GM18502 (cell line): ENCODE measurements around the gene CFAP61.

ENCODE experiments used
- ATAC-seq: cut with Tn5 transposase; IDR thresholded peaks from one replicate; pipeline ENCODE4 v1.9.1; 2021; ENCODE audit warnings: mild to moderate bottlenecking; ENCODE audit not compliant: unreplicated experiment, poor library complexity

The CFAP61 gene

DNA sequence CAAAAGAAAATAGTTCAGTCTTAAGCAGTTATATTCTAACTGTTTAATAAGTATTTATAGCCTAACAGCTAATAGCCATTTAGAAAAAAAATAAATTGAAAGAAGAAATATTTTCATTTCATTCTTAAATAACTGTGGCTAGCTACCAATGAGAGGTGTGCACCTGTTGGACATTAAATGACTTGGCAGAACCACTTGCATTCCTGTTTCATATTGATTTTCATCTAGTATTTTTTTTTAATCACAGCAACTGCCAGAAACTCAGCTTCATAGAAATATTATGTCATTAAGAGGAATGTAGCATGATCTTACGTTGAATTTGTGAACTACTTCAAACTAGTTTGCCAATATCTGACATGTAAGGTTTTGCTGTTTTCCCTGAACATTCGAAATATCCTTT is 25.0 kb upstream of the CFAP61 start:
- no peak for ATAC-seq

- ATAC-seq: no peak
Measured at GRCh38 chr20:20031790-20032189, 20.5 kb upstream of the CFAP61 start.

- ATAC-seq: no peak
Measured at GRCh38 chr20:20034486-20034885, 17.8 kb upstream of the CFAP61 start.

GRCh38 chr20:20036756-20037155 is 15.6 kb upstream of the CFAP61 start:
- no peak for ATAC-seq

DNA sequence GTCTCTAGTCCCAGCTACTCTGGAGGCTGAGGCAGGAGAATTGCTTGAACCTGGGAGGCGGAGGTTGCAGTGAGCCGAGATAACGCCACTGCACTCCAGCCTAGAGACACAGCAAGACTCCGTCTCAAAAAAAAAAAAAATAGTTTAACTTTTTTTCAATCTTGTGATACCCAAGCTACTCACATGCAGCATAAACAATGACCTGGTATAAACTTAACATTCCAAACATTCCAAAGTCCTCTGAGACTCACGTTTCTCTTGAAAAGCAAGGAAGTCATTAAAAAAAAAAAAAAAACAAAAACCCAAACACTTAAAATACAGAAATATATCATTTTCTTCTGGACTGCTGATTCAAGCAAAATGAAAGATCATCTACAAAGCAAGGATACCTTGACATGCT is 14.4 kb upstream of the CFAP61 start:
- no peak for ATAC-seq

- ATAC-seq: no peak
Measured at GRCh38 chr20:20038586-20038985, 13.7 kb upstream of the CFAP61 start.

DNA sequence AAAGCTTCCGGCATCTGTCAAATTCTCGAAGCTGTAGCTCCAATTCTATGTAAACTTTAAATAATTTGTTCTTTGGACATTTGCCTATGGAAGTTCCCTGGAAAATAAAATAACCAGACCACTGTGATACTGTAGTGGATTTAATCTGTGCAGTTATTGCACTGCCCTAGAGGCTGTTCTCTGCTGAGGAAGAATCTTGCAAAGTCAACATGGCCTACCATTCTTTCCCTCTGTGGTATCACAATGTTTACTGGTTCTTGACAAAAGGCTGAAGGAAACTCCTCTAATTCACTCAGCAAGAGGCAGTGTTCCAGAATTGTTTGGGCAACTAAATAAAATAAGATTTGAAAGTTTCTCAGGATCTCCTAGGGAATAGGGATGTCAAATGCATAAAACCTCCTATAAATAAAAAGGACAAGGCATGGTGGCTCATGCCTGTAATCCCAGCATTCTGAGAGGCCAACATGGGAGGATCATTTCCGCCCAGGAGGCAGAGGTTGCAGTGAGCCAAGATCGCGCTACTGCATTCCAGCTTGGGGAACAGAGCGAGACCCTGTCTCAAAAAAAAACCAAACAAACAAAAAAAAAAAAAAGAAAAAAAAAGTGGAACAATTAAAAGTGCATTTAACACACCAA is 12.5 kb upstream of the CFAP61 start:
- ATAC-seq: no peak

DNA sequence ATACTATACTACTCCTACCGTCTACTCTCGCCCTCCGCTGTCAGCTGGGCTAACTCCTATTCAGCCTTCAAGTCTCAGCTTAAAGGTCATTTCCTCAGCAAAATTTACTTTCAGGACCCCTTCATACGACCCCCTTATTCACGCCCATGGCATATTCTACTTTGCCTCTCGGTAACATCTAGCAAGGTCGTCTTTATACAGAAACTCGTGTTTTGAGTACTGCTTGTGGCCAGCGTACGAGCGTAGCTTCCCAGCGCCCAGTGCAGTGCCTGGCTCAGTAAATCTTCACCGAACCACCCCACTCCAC is 612 bp upstream of the CFAP61 start:
- ATAC-seq: no peak

DNA sequence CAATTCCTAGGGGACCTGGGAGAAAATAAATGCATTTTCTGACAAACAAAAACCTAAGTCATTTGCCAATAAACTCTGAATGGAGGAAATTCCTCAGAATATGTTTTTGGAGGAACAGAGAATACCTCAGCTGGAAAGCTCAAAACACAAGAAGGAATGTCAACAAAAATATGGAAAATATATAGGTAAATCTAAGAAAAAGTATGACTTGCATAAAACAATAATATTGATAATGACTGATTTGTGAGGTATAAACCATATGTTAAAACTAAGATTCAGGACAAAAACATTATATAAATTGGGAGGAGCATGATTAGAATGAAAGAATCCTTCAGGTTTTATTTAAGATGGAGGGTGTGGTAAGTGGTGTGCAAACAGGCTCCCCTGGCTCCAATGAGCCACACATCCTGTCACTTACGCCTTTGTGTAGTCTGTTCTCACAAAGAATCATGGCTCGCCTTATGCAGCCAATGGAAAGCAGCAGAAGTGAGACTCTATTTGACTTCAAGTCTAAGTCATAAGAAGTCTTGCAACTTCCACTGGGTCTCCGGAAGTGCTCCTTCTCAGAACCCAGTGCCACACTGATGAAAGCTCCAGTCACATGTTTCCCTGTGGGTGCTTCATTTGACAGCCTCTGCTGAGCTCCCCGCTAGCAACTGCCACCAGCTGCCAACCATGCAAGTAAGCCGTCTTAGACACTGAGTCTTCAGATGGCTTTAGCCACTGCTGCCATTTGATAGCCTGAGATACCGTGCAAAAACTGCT is 8.1 kb downstream of the CFAP61 start:
- no peak for ATAC-seq

DNA sequence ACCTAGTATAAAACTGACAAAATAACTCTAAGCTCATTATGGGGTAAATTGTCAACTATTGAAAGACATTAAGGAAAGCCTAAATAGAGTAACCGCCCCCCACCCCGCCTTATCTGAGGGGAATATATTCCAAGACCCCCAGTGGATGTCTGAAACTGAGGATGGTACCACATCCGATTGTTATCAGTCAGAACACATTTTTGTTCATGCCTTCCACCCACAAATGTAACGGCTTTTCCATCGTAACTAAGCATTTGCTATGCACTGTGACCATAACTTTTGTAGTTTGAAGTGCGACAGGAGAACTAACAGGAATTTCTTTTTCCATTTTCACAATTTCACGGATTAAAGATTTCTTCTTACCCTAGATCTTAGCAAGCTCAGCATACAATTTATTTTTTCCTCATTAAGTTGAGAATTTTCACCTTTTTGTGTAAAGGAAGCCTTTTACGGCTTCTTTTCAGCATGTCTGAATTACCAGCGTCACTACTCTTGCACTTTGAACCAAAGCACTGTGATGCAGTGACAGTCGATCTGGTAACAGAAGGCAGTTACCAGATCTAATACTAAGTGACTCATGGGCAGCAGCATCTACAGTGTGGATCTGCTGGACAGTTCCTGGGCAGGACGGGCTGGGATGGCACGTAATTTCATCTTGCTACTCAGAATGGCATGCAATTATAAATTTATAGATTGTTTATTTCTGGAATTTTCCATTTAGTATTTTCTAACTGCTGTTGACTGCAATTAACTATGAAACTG is 11.8 kb downstream of the CFAP61 start:
- ATAC-seq: no peak

DNA sequence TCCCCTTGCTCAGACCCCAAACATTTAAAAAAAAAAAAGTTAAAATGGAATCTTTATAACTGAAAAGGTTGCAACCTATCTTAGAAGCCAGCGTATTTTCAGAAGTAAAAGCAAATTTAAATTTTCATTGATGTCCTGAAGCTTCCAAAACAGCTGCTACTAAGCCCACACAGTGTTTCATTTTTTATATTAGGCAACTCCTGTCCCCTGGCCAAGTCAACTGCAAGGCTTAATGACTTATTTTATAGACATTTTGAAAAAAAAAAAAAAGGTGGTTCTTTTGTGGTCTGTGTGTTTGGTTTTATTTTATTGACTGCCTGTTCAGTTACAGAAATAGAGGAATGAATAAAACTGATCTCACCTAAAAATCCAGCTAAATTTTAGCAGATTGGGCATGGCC is 13.0 kb downstream of the CFAP61 start:
- no peak for ATAC-seq

DNA sequence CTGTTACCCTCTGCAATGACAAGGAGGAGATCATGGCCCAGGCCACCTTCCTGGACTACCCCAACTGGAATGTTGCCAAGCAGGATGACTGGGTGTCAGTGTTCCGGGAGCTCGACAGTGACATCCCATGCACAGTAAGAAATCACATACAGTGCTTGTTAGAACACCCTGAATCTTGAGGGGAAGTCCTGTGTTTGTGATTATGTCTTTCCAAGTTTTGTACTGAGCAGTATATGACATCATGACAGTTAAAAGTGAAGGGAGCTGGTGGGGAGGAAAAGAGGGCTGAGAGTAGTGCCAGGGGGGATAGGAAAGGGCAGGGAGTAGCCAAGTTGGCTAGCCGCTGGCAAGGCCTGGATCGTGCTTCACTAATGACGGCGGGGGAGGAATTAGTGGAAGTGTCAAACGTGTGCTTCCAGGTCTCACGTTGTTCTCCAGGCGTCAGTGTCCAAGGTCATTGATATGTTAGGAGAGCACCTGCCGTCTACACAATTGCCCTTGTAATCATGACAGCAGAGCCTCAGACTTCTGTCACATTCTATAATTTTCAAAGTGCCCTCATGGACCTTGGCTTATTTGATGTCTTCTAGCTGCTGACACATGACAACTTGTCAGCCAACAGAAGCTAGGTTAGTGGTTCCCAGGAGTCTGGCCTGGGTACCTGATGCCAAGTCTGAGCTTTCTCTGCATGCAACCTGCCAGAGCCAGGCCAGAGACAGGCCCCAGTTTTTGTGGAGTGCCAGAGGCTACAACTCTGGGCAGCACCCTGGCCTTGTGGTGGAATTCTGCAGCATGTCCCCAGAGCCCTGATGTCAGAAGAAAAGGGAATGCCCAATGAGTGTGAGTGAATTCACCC is 18.8 kb downstream of the CFAP61 start:
- no peak for ATAC-seq

DNA sequence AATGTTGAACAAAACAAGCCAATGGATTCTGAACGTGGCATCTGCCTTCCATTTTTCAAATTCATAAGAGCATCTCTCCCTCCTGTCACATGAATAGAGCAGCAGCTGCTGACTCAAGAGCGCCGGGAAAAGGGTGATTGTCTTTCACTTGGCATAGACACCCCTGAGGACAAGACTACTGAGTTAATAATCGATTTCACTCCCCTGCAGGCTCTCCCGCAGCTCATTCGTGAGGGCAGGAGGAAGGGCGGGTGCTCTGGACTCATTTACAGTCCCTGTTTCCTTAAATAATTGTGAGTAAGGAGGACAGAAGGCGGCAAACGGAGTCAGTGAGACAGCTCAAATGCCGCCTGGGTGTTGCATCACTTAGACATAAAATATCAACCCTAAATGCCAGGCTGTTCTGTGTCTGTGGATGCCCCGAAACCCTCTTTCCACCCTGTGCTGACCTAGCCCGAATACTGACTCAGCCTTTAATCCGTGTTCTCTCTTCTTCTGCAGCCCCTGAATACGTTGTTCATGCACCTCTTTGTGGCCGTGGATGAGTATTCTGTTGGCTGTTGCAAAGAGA is 21.6 kb downstream of the CFAP61 start:
- ATAC-seq: no peak

- no peak for ATAC-seq
Measured at GRCh38 chr20:20075032-20075431, 22.7 kb downstream of the CFAP61 start.

DNA sequence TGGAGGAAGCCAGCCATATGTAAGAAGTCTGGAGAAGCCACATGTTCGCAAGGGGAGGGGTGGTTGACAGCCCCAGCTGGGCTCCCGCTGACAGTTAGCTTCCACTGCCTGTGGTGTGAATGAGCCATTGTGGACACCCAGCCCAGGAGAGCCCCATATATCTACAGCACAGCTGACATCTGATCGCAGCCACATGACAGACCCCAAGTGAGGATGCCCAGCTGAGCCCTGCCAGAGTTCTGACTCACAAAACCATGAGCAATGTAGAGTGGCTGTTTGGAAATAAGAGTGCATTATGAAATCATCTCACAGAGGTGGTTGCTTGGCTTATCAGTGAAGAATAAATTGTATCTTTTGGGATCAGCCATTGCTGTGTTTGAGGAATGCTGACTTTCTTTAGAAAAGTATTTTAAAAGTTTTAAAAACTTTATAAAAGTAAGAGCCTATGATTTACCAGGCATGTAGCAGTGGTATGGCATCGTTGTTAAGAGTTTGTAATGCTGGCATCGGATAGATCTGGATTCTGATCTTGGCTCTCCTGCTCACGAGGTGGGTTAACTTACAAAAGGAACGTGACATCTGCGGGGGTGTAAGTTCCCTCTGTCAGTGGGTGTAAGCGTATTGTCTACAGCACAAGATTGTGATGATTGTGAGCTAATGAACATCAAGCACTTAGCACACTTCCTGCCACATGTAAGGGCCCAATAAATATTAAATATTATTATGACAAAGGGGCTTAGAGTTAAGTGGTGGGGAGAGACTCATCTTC is 24.1 kb downstream of the CFAP61 start:
- ATAC-seq: no peak

DNA sequence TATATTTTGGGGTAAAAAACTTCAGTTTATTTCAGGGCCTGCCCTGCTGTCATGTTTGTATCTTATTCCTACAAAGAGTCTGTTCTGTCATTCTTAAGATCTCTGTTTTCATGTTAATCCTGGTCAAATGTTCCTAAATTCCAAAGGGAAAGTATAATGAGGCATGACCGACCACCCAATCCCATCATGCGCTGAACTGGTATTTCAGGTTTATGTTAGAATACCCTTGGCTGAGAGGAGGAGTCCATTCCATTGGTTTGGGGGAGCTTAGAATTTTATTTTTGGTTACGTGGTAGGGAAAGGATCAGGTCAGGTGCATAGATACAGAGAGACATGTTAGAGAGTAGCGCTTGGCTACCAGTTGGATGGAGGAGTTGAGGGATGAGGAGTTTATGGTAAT is 25.7 kb downstream of the CFAP61 start:
- ATAC-seq: no peak

- no peak for ATAC-seq
Measured at GRCh38 chr20:20079102-20079784, 26.9 kb downstream of the CFAP61 start.

GRCh38 chr20:20083807-20084206 is 31.5 kb downstream of the CFAP61 start:
- no peak for ATAC-seq

- no peak for ATAC-seq
Measured at GRCh38 chr20:20084296-20084752, 32.0 kb downstream of the CFAP61 start.
